ENCODE data around the gene ECSIT. TPM values are rescaled to one million over a fixed set of nuclear protein-coding genes. Genes with fewer than 3 reads are reported as not detected.
"Not testable (repeated sequence)": the region's sequence is repeated elsewhere in the genome, so short reads cannot be mapped to it uniquely, and the experiment has no call there.

Gene ECSIT
- total RNA-seq, 1 donor from 2014 or later: 24.4 TPM

GRCh38 chr19:11475861-11476260, 53.1 kb downstream of the ECSIT start:
- DNase-seq: no peak

DNA sequence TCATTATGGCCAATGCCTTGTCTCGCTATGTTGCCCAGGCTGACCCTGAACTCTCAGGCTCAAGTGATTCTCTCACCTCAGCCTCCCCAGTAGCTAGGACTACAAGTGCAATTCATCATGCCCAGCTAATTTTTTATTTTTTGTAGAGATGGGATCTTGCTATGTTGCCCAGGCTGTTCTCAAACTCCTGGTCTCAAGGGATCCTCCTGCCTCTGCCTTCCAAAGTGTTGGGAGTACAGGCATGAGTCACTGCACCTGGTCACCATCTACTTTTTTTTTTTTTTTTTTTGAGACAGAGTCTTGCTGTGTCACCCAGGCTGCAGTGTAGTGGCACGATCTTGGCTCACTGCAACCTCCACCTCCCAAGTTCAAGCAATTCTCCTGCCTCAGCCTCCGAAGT, 53.6 kb downstream of the ECSIT start:
- not testable (repeated sequence) for DNase-seq

GRCh38 chr19:11473725-11474124, 55.2 kb downstream of the ECSIT start:
- DNase-seq: no peak

DNA sequence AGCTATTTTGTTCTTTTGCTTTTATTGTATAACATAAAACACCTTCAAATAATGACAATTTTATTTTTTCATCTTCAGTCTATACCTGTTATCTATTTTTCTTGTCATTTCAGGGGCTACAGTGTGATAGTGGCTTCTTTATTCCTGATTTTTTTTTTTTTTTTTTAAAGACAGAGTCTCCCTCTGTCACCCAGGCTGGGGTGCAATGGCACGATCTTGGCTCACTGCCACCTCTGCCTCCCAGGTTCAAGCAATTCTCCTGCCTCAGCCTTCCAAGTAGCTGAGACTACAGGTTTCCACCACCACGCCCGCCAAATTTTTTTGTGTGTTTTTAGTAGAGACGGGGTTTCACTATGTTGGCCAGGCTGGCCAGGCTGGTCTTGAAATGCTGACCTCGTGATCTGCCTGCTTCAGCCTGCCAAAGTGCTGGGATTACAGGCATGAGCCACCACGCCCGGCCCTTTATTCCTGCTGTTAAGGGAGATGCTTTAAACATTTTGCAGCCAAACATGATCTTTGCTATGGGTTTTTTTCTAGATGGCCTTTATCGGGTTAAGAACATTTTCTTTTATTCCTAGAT, 60.6 kb downstream of the ECSIT start:
- not testable (repeated sequence) for DNase-seq

- DNase-seq: no peak
These were observed 63.3 kb downstream of the ECSIT start for GRCh38 chr19:11465600-11465999.

- DNase-seq: no peak
These were observed 64.3 kb downstream of the ECSIT start for GRCh38 chr19:11464333-11465265.

DNA sequence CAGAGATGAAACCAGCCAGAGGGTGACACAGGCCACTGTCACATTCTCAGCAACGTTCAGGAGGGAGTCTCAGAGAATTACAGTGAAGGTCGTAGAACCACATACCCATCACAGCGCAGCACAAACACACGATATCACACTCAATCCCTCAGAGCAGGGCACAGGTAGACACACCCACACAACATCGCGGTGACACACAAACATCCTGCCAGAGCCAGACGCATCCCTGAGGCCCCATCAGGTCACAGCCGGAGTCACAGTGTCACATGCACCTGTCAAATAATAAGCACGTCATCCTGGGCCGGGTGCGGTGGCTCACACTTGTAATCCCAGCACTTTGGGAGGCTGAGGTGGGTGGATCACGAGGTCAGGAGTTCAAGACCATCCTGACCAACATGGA, 65.5 kb downstream of the ECSIT start:
- DNase-seq: no peak

- DNase-seq: no peak
These were observed 67.5 kb downstream of the ECSIT start for GRCh38 chr19:11461453-11461852.

DNA sequence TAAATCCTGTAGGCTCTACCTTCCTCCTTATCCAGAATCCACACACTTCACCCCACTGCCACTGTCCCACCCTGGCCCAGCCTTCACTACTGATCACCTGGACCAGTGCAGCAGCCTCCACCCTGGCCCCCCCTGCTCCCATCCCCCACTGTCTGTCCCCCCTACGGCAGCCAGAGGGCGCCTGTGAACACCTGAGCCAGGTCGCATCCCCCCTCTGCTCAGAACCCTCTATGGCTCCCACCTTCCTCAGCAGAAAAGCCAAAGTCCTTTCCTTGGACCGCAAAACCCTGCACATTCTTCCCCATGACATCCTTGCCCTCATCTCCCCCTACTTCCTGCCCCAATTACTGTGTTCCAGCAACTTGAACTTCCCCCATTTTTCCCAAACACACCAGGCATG, 68.7 kb downstream of the ECSIT start:
- no peak for DNase-seq

- DNase-seq: not testable (repeated sequence)
These were observed 70.0 kb downstream of the ECSIT start for GRCh38 chr19:11458912-11459311.

GRCh38 chr19:11458236-11458900, 70.6 kb downstream of the ECSIT start:
- DNase-seq: no peak

DNA sequence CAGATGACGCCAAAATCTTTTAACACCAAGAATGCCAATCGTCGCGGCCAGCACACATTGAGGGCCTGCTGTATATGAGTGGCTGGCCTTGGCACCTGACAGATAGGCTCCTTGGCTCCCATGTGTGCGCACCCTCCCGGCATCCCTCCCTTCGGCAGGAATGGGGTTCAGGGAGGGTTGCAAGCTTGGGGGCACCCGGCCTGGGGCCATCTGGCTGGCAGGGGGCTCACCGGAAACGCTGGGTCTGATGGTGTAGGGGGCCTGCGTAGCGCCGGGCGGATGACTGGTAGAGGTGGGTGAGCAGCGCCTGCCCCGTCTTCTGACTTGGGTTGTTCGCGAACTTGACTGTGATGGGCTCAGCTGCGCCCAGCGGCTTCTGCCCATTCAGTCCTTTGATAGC, 71.1 kb downstream of the ECSIT start:
- no peak for DNase-seq

DNA sequence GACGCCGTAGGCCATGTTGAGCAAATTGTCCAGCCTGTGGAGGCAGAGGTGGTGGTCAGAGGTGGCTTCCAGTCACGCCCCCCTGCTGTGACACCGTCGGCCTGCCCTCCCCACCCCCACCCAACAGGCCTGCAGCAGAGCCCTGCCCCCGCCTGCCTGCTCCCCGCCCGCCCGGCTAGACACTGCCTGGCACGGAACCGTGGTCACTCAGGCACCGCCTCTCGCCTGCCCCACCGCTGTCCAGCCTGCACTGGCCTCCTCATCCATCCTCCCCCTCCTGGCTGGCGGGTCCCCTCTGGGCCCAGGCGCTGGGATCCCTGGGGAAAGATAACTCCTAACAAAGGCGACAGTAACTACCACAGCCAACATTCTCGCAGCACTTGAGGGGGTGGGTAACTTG, 71.8 kb downstream of the ECSIT start:
- DNase-seq: no peak

GRCh38 chr19:11456659-11457058, 72.3 kb downstream of the ECSIT start:
- no peak for DNase-seq

Small RNA genes within 50 kb of the gene (small RNA-seq; reads per million reads assigned to genes)
- gene MIR7974 (ENCODE audit: low replicate concordance) (0.28 reads per million, percentile 26 among the genes with 10 or more reads in this experiment), gene RN7SL833P (ENCODE audit: low replicate concordance) (0.07 reads per million)

Other genes starting within 250 kb of the ECSIT start
- not detected for gene TSPAN16, start 233.0 kb downstream of the ECSIT start, total RNA-seq
- gene RAB3D, start 189.5 kb downstream of the ECSIT start, total RNA-seq: 29.7 TPM
- gene TMEM205, start 182.9 kb downstream of the ECSIT start, total RNA-seq: 35.3 TPM
- gene CCDC159, start 182.6 kb downstream of the ECSIT start, total RNA-seq: 12.4 TPM
- gene PLPPR2, start 173.7 kb downstream of the ECSIT start, total RNA-seq: 5.7 TPM
- 0.30 TPM for gene SWSAP1, start 154.5 kb downstream of the ECSIT start, total RNA-seq
- 3.6 TPM for gene EPOR, start 144.8 kb downstream of the ECSIT start, total RNA-seq
- gene RGL3, start 109.8 kb downstream of the ECSIT start, total RNA-seq: 1.8 TPM
- gene ODAD3, start 94.0 kb downstream of the ECSIT start, total RNA-seq: 0.20 TPM
- gene PRKCSH, start 93.5 kb downstream of the ECSIT start, total RNA-seq: 62.4 TPM
- 0.20 TPM for gene ELAVL3, start 48.1 kb downstream of the ECSIT start, total RNA-seq
- 3.5 TPM for gene ZNF653, start 23.3 kb downstream of the ECSIT start, total RNA-seq
- gene CNN1, start 9.7 kb upstream of the ECSIT start, total RNA-seq: 10.8 TPM
- 13.1 TPM for gene ELOF1, start 30.1 kb upstream of the ECSIT start, total RNA-seq
- 8.6 TPM for gene ACP5, start 48.5 kb upstream of the ECSIT start, total RNA-seq
- gene ZNF627, start 68.3 kb upstream of the ECSIT start, total RNA-seq: 29.2 TPM
- 18.0 TPM for gene ZNF823, start 209.8 kb upstream of the ECSIT start, total RNA-seq
- gene ZNF441, start 237.9 kb upstream of the ECSIT start, total RNA-seq: 19.5 TPM

Data from skin of body (tissue), 3 donors.